ENCODE measurements around the gene GPC5.
"Not testable (repeated sequence)": the region's sequence is repeated elsewhere in the genome, so short reads cannot be mapped to it uniquely, and the experiment has no call there.

Gene GPC5

DNA sequence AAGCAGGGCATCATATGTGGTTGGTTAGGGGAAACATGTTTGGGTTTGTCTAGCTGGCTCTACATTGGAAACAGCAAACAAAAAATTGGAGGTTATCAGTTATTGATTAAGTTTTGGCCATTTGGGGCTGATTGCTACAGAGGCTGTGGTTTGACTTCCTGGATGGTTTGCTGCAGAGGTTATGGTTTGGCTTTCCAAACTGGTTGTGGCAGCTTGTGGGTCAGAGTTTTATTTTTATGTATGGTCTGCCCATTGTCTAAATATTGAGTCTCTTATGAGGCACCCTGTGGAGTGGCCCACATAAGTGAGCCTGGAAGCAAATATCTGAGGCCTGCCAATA, 261.6 kb downstream of the GPC5 start:
- DNase-seq = no peak

DNA sequence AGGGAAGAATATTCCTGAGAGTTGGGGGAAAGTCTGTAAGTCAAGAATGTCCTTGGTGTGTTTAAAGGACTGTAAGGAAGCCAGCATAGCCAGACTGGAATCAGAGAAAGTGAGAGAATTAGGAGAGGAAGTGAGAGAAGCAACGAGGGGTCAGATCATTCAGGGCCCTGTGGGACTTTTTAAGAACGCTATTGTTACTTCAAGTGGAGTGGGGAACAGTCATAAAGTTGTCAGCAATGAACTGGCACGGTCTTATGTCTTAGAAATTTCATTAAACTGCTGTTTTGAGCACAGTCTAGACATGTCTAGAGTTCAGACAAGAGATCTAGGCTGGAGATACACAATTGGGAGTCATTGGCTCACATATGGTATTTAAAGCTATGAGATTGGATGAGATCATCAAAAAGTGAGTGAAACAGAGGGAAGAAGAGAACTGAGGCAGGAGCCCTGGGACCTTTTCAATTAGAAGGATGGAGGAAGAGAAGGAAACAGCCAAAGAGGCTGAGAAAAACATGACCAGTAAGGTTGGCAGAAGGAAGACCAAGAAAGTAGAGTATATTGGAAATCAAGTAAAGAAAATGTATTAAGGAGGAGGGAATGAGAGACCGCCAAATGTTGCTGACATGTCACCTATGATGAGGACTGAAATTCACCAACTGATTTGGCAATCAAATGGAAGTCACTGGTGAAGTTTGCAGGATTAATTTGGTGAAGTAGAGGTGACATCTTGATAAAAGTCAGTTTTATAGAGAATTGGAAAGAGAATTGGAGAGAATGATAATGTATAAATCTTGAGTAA, 263.5 kb downstream of the GPC5 start:
- DNase-seq = no peak

DNA sequence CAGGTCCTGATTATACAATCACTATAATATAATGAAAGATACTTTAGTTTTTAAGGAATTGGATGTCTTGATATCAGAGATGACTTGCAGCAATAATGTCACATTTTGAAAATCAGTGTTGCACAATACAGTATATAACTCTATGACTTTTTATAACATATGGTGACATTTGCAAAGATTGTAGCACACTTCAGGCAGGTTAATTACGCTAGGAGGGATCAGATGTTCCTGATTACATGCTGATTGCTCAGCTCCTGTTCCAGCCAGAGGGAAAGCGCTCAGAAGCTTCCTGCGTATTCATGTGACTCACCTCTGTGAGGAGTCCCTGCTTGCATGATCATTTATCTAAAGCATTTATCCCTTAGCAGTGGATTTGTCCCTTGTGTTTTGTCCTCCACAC, 265.6 kb downstream of the GPC5 start:
- no peak for DNase-seq

DNA sequence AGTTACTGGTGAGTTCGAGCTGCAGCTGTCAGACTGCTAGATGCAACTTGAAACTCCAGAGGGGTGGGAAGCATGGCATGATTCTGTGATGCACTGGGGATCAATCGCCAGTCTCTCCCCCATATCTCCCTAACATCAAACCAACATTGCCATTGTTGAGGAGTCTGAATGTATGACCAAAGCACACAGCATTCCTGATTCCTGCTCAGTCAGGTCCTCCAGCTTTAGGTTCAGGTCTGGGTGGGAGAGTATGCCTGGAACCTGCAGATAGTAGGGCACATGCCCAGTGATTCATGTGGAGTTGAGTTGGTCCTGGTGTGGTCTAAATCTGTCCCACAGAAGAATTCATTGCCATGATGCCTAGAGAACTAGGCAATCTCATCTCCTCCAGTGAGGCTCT, 269.1 kb downstream of the GPC5 start:
- no peak for DNase-seq

DNA sequence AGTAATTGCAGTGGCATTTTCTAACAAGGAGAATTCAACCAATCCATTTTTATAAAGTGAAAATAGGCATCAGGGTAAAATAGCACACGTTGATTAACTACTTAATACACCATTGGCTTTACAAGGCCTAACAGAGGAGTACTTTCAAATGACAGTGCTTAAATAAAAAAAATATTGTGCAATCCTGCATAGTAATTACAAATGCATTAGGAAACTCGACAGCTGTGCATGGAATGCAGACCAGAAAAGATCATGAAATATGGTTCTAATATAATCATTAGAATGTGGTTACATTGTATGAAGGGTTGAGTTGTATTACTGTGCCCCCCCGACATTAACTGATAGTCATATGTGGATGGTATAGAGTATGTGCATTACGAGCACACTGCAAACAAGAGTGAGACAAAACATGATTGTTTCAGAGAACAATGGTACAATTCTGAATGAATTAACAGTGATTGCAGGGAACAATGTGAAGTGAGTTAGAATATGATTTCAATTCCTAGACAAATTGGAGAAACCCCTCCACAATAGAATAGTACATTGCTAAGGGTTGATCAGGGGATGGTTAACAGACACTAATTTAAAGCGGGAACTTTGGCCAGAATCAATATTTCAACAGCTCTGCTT, 270.6 kb downstream of the GPC5 start:
- no peak for DNase-seq

DNA sequence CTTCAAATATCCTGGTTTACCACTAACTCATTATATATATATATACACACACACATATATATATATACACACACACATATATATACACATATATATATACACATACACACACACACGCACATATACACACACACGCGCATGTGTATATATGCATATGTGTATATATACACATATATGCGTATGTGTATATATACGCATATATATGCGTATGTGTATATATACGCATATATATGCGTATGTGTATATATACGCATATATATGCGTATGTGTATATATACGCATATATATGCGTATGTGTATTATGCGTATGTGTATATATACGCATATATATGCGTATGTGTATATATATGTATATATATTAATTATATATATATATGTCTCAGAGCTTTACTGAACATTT, 275.9 kb downstream of the GPC5 start:
- not testable (repeated sequence) for DNase-seq

DNA sequence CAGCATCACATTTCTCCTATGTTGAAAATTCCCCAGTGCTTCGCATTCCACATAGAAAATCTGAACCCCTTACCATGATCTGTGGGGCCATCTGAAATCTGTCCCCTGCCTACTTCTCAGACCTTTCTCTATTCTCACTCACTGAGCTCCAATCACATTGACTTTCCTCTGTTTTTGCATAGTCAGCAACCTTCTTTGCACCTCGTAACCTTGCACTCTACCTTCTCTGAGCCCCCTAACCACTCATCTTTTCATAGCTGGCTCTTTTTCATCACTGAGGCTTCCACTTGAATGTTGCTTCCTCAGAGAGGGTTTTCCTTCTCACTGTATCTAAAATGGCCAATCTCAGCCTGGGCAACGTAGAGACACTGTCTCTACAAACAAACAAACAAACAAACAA, 286.3 kb downstream of the GPC5 start:
- no peak for DNase-seq

DNA sequence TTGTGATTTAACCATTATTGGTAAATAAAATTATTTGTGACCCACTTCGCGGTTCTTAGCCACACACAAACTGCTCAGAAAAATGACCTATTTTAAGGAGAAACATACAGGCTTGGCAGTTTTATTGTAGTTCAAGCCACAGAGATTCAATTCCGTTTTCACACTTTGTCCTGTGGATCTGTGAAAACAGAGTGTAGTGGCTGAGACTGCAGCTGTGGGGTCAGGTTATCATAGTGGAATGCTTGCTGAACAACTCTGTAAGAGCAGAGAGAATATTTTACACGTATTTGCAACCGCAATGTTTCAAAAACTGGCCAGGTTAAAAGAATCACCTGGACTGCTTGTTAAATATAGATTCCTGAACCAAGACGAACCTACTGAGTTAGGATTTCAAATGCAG, 292.5 kb downstream of the GPC5 start:
- no peak for DNase-seq

DNA sequence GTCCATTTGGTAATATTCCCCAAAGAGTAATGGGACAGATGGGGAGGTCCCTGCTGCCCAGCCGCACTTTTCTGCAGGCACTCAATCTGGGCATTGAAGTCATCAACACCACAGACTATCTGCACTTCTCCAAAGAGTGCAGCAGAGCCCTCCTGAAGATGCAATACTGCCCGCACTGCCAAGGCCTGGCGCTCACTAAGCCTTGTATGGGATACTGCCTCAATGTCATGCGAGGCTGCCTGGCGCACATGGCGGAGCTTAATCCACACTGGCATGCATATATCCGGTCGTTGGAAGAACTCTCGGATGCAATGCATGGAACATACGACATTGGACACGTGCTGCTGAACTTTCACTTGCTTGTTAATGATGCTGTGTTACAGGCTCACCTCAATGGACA, 295.0 kb downstream of the GPC5 start:
- no peak for DNase-seq

DNA sequence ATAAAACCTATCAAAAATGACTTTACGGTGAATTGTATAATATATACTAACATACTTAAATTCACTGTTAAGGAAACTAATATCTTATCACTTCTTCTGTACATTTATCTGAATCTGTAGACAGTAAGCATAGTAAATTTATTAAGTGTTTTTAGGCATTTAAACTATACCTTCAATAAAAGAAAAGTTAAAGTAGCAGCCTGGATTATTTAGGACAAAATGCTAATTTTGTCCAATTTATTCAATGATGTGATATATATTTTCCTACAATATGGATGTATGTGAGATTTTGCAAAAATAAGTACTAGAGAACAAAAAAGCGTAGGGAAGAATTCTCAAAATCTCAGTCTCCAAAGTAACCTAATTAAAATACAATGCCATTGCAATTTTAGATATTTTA, 299.9 kb downstream of the GPC5 start:
- no peak for DNase-seq

DNA sequence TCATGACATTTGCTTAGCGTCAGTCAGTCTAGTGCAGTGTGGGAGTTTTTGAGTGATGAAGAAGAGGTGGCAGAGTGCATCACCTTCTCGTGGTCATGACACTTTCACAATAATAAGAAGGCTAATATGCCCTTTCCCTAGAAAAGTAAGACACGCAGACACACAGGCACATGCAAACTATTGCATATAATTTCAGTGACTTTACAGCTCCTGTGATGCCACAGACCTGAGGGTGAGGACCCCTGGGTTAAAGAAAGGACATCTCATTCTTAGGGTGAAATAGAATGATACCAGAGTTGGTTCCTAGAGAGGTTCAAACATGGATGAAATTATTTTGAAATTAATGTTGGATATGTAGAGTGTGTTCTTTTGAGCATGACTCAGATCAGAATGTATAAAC, 300.3 kb downstream of the GPC5 start:
- DNase-seq = no peak

DNA sequence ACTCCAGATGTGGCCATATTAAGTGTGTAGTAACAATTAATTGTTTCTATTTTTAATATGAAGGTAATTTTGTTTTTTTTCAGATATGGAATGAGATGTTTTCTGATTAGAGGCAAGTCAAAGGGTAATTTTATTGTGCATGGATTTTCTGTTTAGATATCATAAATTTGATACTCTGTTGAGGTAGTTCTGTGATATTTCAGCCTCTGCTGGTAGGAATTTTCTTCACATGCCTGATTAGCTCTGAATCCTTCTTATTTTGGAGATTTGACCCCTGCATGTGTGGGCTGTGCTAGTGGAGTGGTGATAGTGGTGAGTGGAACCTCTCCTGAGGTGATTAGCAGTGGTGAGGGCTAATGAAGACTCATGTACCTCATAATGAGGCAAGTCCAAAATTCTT, 301.4 kb downstream of the GPC5 start:
- no peak for DNase-seq

DNA sequence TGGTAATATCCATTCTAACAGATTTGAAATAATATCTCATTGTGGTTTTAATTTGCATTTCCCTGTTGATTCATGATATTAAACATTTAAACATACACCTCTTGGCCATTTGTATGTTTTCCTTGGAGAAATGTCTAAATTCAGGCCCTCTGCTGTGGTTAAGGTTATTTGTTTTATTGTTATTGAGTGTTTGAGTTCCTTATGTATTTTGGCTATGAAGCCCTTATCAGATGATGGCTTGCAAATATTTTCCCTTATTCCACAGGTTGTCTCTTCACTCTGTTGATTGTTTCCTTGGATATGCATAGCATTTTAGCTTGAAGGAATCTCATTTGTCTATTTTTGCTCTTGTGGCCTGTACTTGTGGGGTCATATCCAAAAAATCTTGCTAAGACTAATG, 303.6 kb downstream of the GPC5 start:
- DNase-seq = no peak

DNA sequence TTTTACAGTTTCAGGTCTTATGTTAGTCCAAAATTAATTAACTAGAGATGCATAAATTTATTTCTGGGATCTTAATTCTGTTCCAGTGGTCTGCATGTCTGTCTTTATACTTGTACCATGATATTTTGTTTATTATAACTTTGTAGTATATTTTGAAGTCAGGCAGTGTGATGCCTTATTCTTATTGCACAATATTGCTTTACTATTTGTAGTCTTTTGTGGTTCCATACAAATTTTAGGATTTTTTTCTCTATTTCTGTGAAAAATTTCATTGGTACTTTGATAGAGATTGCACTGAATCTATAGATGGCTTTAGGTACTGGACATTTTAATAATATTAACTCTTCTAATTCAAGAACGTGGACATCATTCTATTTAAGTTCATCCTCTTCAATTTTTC, 304.0 kb downstream of the GPC5 start:
- DNase-seq = no peak

DNA sequence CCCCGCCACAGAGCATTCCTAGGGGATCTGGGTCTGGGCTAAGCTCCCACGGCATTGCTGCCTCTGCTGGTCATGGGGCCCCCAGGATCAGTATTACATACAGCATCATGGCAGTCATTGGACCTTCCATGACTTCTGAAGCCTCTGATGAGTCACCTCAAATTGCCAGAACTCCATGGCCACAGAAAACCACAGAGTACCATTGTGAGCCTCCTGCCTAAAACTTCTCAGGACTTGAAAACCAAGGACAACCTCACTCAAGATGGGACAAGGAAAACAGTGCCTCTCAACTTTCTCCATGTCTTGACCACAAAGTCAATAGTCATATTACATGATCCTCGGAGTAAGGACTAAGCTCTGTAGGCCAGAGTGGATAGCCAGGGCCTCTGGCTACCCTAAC, 306.0 kb downstream of the GPC5 start:
- DNase-seq = no peak

DNA sequence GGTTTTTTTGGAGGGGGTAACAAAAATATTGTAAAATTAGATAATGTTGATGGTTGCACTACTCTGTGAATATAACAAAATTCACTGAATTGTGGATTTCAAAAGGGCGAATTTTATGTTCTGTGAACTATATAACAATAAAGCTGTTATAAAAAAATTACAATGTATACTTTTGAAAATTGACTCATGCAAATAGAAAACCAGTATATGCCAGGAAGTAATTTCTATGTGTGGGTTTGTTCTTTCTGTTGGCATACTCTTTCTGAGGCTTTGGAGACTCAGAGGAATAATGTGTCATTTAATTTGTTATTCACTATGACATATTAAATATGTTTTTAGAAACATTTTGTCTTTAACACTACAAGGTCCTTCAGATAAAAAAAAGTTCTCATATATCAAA, 310.1 kb downstream of the GPC5 start:
- no peak for DNase-seq

DNA sequence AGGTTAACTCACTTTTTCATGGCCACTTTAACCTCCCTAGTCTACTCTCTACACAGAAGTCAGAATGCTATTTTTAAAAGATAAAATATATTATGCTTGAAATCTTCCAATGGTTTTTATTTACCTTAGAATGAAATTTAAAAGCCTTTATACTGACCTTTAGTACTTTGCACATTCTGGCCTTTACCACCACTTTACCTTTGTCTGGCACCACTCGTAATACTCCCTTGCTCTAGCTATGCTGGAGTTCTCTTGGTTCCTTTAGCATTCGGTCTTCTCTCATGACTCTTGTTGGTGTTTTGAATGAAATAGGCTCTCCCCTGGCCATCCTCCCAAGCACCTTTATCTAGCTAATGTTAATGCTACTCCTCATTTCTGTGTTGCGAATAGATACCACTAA, 310.8 kb downstream of the GPC5 start:
- no peak for DNase-seq

DNA sequence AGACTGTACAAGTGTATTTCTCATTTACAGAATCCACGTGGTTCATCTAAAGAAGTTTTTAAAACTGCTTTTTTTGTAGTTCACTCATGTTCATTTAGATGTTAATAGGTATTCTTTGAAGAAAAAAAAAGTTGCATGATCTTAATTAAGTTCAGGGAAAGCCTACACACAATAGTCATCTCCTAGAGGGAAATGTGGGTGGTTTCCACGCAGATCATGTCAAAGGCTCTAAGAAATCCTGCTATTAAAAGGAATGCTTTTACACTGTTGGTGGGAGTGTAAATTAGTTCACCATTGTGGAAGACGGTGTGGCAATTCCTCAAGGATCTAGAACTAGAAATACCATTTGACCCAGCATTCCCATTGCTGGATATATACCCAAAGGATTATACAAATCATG, 312.3 kb downstream of the GPC5 start:
- no peak for DNase-seq

DNA sequence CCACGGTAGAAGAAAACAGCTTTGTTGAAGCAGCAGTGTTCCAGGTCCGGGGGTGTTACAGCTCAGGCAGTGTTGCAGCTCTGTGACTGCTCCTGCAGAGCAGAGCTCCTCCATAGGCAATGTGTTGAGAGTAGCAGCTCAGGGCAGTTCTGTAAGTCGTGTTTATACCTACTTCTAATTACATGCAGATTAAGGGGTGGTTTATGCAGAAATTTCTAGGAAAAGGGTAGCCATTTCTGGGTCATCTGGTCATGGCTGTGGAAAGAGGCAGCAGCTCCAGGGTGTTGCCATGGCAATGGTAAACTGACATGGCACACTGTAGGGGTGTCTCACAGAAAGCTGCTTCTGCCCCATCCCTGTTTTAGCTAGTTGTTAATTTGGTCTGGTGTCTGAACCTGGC, 316.4 kb downstream of the GPC5 start:
- DNase-seq = no peak

DNA sequence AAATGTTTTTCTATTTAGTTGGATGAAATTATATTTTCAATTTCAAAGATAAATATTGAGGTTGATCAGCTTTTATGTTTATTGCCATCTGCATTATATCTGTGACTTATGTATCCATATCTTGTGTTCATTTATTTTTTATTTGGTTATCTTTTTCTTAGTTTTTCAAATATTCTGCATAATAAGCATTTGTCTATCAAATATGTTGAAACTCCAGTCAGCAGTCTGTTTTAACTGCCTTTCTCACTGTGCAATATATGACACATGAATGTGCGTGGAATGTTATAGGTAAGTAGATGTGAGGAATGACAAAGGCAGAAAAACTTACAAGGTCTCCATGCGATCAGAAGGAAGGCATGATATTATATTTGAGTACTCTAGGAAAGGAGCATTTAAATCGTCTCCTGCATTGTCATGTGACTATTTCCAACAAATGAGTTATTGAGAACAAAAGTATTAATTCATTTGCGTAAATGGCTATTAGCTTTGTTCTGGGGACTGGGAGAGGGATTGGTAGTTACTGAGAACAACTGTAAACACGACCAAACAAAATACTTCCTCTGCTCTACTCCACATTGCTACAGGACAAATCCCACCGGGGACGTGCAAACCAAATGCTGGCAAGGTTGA, 318.1 kb downstream of the GPC5 start:
- DNase-seq = no peak

DNA sequence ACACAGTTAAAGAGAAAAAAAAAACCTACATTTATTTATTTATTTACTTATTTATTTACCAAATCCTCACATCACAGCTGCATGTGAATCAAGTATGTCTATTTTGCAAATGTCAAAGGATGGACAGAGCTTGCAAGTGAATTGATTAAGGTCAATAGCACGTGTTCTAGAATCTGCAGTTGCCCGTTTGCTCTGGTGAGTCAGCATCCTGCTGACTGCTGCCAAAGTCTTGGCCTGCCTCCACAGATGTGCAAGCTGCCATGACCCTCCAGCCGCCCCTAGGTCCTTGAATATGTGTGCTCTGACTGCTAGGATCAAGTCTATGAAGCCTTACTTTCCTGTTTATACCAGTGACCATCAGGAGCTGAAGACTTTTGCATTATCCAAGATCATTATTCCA, 320.6 kb downstream of the GPC5 start:
- DNase-seq = no peak

DNA sequence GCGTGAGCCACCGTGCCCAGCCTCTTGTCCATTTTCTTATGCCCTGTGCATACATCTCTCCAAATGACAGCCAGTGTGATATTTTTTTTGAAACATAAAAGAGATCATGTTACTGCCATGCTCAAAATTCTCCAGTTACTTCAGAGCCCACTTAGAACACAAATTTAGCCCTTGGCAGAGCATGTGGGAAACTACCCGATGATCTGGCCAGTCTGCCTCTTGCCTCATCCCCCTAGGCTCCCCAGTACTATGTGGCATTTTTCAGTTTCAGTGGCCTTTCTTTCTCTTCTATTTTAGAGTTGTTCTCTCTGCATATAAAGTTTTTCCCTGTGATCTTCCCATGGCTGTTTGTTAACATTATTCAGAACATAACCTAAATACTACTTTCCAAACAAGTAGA, 323.0 kb downstream of the GPC5 start:
- no peak for DNase-seq

DNA sequence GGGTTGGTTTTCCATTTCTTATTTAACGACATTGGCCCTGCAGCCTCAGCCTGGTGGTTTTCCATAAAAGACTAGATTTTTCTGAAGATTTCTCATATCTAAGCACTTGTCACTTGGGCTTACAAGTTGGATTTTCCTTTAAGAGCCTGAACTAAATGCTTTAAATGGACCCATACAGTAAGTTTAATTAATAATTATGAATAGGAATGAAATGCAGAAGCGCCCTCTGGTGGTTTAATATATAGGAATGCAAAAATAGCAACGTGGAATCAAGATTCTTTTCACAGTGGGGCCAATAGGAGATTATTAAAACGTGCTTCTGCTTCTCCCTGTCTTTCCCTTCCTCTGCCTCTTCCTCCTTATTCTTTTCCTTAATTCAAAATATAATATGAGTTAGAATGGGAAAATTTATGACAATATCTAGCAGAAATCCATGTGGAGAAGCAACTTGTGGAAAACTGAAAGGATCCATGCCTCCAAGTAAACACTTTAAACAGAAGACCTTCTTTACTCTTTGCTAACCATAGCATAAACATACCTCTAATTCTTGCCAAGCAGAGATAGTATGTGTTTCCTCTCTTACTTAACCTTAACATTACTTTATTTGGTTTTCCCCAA, 324.0 kb downstream of the GPC5 start:
- no peak for DNase-seq

DNA sequence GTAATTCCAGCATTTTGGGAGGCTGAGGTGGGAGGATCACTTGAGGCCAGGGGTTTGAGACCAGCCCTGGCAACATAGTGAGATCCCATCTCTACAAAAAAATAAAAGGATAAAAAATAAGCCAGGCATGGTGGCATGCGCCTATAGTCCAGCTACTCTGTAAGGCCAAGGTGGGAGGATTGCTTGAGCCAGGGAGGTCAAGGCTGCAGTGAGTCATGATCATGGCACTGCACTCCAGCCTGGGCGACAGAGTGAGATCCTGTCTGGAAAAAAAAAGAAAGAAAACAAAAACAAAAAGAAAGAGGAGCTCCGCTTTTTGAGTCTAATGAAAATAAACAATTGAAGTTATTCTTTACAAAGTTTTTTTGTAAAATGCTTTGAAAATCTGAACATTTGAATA, 326.2 kb downstream of the GPC5 start:
- no peak for DNase-seq

Measured in activated CD4-positive, alpha-beta T cell treated with anti-CD3 and anti-CD28 coated beads for 48 hours (primary cell).